ENCODE data around the gene CBFB. TPM values are rescaled to one million over a fixed set of nuclear protein-coding genes. Genes with fewer than 3 reads are reported as not detected.

Gene CBFB
- 49.8 to 56.1 TPM (median 50.4 TPM) in 5 replicates for total RNA-seq (2022; extraction: Qiagen RNA extraction; ENCODE audit: low read depth)

GRCh38 chr16:67028696-67029253 lies at the start of gene CBFB:
CBFB (plus strand) TSS chr16:67029149; CDS start chr16:67029408, 259 bp downstream.

GRCh38 chr16:66988197-66988788 lies 40.7 kb upstream of the CBFB start, which contains the start of gene CES4A:
CES4A (plus strand) TSS chr16:66988589; CDS start chr16:66988773, 184 bp downstream.

GRCh38 chr16:67109407-67110135 lies 80.6 kb downstream of the CBFB start, which contains the start of gene PHAF1:
PHAF1 (plus strand) TSS chr16:67109941; CDS start chr16:67110176, 235 bp downstream.

Other genes starting within 250 kb of the CBFB start
- gene TERB1, start 227.6 kb upstream of the CBFB start, total RNA-seq (2022; extraction: Qiagen RNA extraction; ENCODE audit: low read depth) = 0.03 to 0.17 TPM in 2 of 5 replicates, not detected in the others
- 66.3 to 74.9 TPM (median 71.6 TPM) in 5 replicates for gene NAE1, start 198.2 kb upstream of the CBFB start, total RNA-seq (2022; extraction: Qiagen RNA extraction; ENCODE audit: low read depth)
- 0.05 to 0.08 TPM in 2 of 5 replicates, not detected in the others for gene CA7, start 184.7 kb upstream of the CBFB start, total RNA-seq (2022; extraction: Qiagen RNA extraction; ENCODE audit: low read depth)
- gene PDP2, start 148.6 kb upstream of the CBFB start, total RNA-seq (2022; extraction: Qiagen RNA extraction; ENCODE audit: low read depth) = 5.5 to 7.8 TPM (median 6.3 TPM) in 5 replicates
- 0.15 to 0.26 TPM (median 0.16 TPM) in 5 replicates for gene CDH16, start 110.3 kb upstream of the CBFB start, total RNA-seq (2022; extraction: Qiagen RNA extraction; ENCODE audit: low read depth)
- 9.6 to 19.5 TPM (median 11.4 TPM) in 5 replicates for gene RRAD, start 103.6 kb upstream of the CBFB start, total RNA-seq (2022; extraction: Qiagen RNA extraction; ENCODE audit: low read depth)
- 131 to 174 TPM (median 163 TPM) in 5 replicates for gene CIAO2B, start 94.7 kb upstream of the CBFB start, total RNA-seq (2022; extraction: Qiagen RNA extraction; ENCODE audit: low read depth)
- gene CES2, start 93.6 kb upstream of the CBFB start, total RNA-seq (2022; extraction: Qiagen RNA extraction; ENCODE audit: low read depth) = 27.9 to 31.7 TPM (median 28.9 TPM) in 5 replicates
- 1.7 to 2.1 TPM (median 2.1 TPM) in 5 replicates for gene CES3, start 67.9 kb upstream of the CBFB start, total RNA-seq (2022; extraction: Qiagen RNA extraction; ENCODE audit: low read depth)
- gene CES4A, start 40.6 kb upstream of the CBFB start, total RNA-seq (2022; extraction: Qiagen RNA extraction; ENCODE audit: low read depth) = 1.2 to 2.1 TPM (median 1.7 TPM) in 5 replicates
- 24.2 to 27.0 TPM (median 25.3 TPM) in 5 replicates for gene PHAF1, start 80.8 kb downstream of the CBFB start, total RNA-seq (2022; extraction: Qiagen RNA extraction; ENCODE audit: low read depth)
- gene B3GNT9, start 121.8 kb downstream of the CBFB start, total RNA-seq (2022; extraction: Qiagen RNA extraction; ENCODE audit: low read depth) = 6.2 to 8.7 TPM (median 7.8 TPM) in 5 replicates
- gene TRADD, start 130.8 kb downstream of the CBFB start, total RNA-seq (2022; extraction: Qiagen RNA extraction; ENCODE audit: low read depth) = 14.3 to 19.1 TPM (median 18.5 TPM) in 5 replicates
- 6.1 to 10.3 TPM (median 7.8 TPM) in 5 replicates for gene FBXL8, start 130.8 kb downstream of the CBFB start, total RNA-seq (2022; extraction: Qiagen RNA extraction; ENCODE audit: low read depth)
- 10.6 to 19.1 TPM (median 15.0 TPM) in 5 replicates for gene HSF4, start 135.6 kb downstream of the CBFB start, total RNA-seq (2022; extraction: Qiagen RNA extraction; ENCODE audit: low read depth)
- 38.3 to 52.2 TPM (median 50.1 TPM) in 5 replicates for gene NOL3, start 141.4 kb downstream of the CBFB start, total RNA-seq (2022; extraction: Qiagen RNA extraction; ENCODE audit: low read depth)
- 4.0 to 7.4 TPM (median 5.9 TPM) in 5 replicates for gene MATCAP1, start 154.8 kb downstream of the CBFB start, total RNA-seq (2022; extraction: Qiagen RNA extraction; ENCODE audit: low read depth)
- 0.03 to 0.14 TPM (median 0.05 TPM) in 4 of 5 replicates, not detected in the other for gene EXOC3L1, start 161.0 kb downstream of the CBFB start, total RNA-seq (2022; extraction: Qiagen RNA extraction; ENCODE audit: low read depth)
- 81.8 to 102 TPM (median 93.3 TPM) in 5 replicates for gene E2F4, start 163.0 kb downstream of the CBFB start, total RNA-seq (2022; extraction: Qiagen RNA extraction; ENCODE audit: low read depth)
- gene ELMO3, start 170.0 kb downstream of the CBFB start, total RNA-seq (2022; extraction: Qiagen RNA extraction; ENCODE audit: low read depth) = 0.87 to 1.7 TPM (median 1.3 TPM) in 5 replicates
- gene TMEM208, start 198.0 kb downstream of the CBFB start, total RNA-seq (2022; extraction: Qiagen RNA extraction; ENCODE audit: low read depth) = 82.5 to 101 TPM (median 88.7 TPM) in 5 replicates
- 37.1 to 55.5 TPM (median 49.9 TPM) in 5 replicates for gene FHOD1, start 218.3 kb downstream of the CBFB start, total RNA-seq (2022; extraction: Qiagen RNA extraction; ENCODE audit: low read depth)
- gene SLC9A5, start 219.8 kb downstream of the CBFB start, total RNA-seq (2022; extraction: Qiagen RNA extraction; ENCODE audit: low read depth) = 1.1 to 1.8 TPM (median 1.7 TPM) in 5 replicates